Nephron progenitor cell (in vitro differentiated cells): ENCODE data around the gene SERPINB1.

ENCODE experiments used
- DNase-seq: peaks from one replicate; pipeline ENCODE4 v3.0.0; 2021
- H3K27ac Mint-ChIP-seq: 2 replicates; pipeline ENCODE4 v1.8.0; 2021; ENCODE audit warnings: mild to moderate bottlenecking, moderate library complexity, mixed read lengths
- H3K27me3 Mint-ChIP-seq: 2 replicates; pipeline ENCODE4 v1.8.0; 2021; ENCODE audit warnings: mild to moderate bottlenecking, low read depth, mixed read lengths; ENCODE audit not compliant: poor library complexity
- H3K36me3 Mint-ChIP-seq: 2 replicates; pipeline ENCODE4 v1.8.0; 2021; ENCODE audit warnings: low read depth, mixed read lengths
- H3K4me1 Mint-ChIP-seq: 2 replicates; pipeline ENCODE4 v1.8.0; 2021; ENCODE audit warnings: mixed read lengths
- H3K4me3 Mint-ChIP-seq: 2 replicates; pipeline ENCODE4 v1.8.0; 2021; ENCODE audit warnings: mild to moderate bottlenecking, moderate library complexity, mixed read lengths
- H3K9me3 Mint-ChIP-seq: 2 replicates; pipeline ENCODE4 v1.8.0; 2021; ENCODE audit warnings: mild to moderate bottlenecking, moderate library complexity, mixed read lengths
- TF ChIP-seq, protein P1 (sequence below): fragments of 200-600 bp; sonication (generic); IDR thresholded peaks from 2 replicates; pipeline ENCODE4 v1.5.0; 2021; ENCODE audit warnings: antibody characterized with exemption

The SERPINB1 gene

DNA sequence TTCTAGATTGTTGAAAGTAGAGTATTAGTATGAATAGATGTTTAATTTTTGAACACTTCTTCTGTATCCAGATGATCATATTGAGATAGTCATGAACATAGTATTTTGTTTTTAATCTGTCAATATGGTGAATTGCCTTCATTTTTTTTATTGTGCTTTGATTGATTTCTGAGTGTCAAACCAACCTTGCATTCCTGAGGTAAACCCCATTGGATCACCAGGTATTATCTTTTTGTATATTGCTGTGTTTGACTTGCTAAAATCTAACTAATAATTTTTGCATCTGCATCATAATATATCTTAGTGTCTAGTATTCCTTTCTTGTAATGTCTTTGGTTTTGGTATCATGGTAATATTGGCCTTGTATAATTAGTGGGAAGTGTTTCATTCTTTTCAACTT is 25.5 kb downstream of the SERPINB1 start:
- no peaks in the 10 kb centered on the region for H3K27me3 Mint-ChIP-seq
- no peaks in the 10 kb centered on the region for H3K4me1 Mint-ChIP-seq
- peaks cover 31% of the 10 kb centered on the region for H3K9me3 Mint-ChIP-seq
- TF ChIP-seq, protein P1, sequence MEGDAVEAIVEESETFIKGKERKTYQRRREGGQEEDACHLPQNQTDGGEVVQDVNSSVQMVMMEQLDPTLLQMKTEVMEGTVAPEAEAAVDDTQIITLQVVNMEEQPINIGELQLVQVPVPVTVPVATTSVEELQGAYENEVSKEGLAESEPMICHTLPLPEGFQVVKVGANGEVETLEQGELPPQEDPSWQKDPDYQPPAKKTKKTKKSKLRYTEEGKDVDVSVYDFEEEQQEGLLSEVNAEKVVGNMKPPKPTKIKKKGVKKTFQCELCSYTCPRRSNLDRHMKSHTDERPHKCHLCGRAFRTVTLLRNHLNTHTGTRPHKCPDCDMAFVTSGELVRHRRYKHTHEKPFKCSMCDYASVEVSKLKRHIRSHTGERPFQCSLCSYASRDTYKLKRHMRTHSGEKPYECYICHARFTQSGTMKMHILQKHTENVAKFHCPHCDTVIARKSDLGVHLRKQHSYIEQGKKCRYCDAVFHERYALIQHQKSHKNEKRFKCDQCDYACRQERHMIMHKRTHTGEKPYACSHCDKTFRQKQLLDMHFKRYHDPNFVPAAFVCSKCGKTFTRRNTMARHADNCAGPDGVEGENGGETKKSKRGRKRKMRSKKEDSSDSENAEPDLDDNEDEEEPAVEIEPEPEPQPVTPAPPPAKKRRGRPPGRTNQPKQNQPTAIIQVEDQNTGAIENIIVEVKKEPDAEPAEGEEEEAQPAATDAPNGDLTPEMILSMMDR: no peak
- no peak overlapping the region for H3K27ac Mint-ChIP-seq
- no peak for DNase-seq
- H3K4me3 Mint-ChIP-seq: no peak overlapping the region
- H3K36me3 Mint-ChIP-seq: peaks cover 25% of the 10 kb centered on the region

DNA sequence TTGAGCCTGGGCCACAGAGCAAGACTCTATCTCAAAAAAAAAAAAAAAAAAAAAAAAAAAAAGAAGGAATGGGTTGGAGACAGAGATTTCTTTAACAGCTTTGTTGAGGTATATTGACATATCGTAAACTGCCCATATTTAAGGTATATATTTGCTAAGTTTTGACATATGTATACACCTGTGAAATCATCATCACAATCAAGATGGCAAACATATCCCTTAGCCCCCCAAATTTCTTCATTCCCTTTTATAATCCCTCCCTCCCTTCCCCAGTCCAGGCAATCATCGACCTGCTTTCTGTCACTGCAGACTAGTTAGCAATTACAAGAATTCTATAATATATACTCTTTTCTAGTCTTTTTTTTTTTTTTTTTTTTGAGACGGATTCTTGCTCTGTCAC is 29.0 kb downstream of the SERPINB1 start:
- Mint-ChIP-seq H3K9me3 (peaks cover 31% of the 10 kb centered on the region), H3K27ac (no peak overlapping the region), H3K4me1 (peaks cover 13% of the 10 kb centered on the region), H3K4me3 (no peak overlapping the region), H3K36me3 (peaks cover 25% of the 10 kb centered on the region), H3K27me3 (peaks cover 3% of the 10 kb centered on the region)
- DNase-seq: no peak
- TF ChIP-seq, protein P1: no peak

DNA sequence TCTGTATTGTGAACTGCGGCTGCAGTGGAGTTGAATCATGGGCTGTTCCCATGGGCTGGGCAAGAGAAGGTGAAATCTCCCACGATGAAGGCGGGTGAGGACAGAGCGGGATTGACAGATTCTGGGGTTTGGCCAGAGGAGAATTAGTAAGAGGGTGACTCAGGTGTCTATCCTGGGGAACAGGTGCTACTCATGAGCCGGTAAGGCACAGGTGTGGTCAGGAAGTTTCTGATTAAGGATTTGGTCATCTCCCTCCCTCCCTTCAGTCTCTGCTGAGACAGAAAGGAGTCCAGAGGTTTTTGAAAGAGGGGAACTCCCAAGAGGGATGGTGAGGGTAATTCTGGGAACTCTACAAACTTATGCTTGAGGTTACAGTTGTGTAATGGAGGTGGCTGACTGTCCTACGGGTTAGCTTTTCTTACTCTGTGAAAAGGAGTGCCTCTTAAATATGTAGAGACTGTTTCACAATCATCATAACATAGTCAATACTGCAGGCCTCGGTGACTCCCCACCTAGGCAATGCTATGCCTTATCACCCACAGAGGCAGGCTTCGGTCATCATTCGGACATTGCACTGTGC is 31.5 kb downstream of the SERPINB1 start:
- H3K4me3 Mint-ChIP-seq: no peak overlapping the region
- H3K4me1 Mint-ChIP-seq: peaks cover 37% of the 10 kb centered on the region
- peaks cover 6% of the 10 kb centered on the region for H3K36me3 Mint-ChIP-seq
- peak overlapping the region; percentile 6 for H3K27ac Mint-ChIP-seq
- TF ChIP-seq, protein P1: no peak
- peaks cover 6% of the 10 kb centered on the region for H3K9me3 Mint-ChIP-seq
- H3K27me3 Mint-ChIP-seq: peaks cover 3% of the 10 kb centered on the region
- no peak for DNase-seq

DNA sequence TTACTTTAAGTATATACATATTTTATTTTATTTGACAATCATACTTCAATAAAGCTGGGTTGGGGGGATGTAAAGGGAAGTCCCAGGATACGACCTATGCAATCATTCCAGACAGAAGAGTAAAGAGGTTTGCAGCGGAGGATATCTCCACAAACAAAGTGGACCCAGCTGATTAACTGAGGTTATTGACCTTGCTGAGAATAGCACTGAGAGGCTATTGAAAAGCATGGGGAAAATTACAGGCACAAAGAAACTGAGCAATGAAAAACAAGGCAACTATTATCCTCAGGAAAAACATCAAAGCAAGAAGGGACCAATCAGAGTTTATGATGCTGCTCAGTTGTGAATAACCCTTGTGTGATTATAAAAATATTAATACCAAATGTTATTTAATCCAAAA is 32.6 kb downstream of the SERPINB1 start:
- Mint-ChIP-seq H3K4me1 (peaks cover 37% of the 10 kb centered on the region), H3K27me3 (peaks cover 3% of the 10 kb centered on the region), H3K9me3 (peaks cover 3% of the 10 kb centered on the region), H3K36me3 (peaks cover 6% of the 10 kb centered on the region), H3K4me3 (no peak overlapping the region), H3K27ac (no peak overlapping the region)
- DNase-seq: no peak
- TF ChIP-seq, protein P1: no peak

DNA sequence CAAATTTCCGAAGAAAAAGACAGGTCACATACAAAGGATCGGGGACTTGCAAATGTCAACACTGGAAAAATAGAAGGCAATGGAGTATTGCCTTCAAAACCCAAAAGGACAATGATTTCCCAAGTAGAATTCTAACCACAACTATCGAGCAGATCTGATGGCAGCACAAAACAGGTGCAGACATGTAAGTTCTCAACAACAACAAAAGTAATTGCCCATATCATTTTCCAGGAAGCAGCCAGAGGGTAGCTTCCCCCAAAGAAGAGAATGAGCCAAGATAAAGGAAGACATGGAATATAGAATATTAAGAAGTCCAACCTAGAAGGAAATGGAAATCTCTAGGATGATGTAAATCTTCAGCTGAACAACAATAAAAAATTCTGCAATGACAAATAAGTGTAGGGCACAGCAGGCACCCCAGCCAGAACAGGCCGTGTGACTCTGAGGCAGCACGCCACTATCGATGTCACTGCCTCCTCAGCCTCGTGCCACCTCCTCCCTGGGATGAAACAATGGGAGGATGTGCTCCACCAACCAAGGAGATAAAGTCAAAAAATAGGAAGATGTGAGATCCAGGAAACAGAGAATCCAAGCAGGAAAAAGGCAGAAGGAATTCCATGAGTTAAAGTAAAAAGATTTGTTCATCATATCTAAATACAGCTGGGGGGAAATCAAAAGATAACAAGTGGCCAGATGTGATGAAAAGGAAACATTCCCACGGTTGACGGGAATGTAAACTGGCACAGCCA is 34.1 kb downstream of the SERPINB1 start:
- Mint-ChIP-seq H3K27ac (peak overlapping the region; percentile 37), H3K27me3 (peaks cover 3% of the 10 kb centered on the region), H3K4me3 (no peak overlapping the region), H3K9me3 (no peaks in the 10 kb centered on the region), H3K4me1 (peaks cover 37% of the 10 kb centered on the region), H3K36me3 (peaks cover 6% of the 10 kb centered on the region)
- no peak for DNase-seq
- TF ChIP-seq, protein P1: no peak

DNA sequence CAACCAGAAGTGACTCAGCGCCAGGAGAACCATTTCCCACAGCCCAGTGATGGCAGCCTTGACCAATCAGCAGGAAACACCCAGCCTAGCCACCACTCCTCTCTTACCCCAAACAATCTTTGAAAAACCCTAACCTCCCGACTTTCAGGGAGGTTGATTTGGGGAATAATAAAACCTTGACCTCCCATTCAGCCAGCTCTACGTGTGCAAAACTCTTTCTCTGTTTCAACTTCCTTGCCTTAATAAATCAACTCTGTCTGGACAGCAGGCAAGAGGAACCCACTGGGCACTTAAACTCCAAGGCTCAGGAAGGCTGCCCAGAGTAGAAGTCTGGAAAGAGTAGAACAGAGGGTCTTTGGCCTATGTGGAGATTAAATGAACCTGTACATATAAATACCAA is 35.0 kb downstream of the SERPINB1 start:
- H3K4me1 Mint-ChIP-seq: peaks cover 37% of the 10 kb centered on the region
- no peak overlapping the region for H3K4me3 Mint-ChIP-seq
- TF ChIP-seq, protein P1: no peak
- no peaks in the 10 kb centered on the region for H3K9me3 Mint-ChIP-seq
- no peaks in the 10 kb centered on the region for H3K36me3 Mint-ChIP-seq
- DNase-seq: no peak
- peaks cover 3% of the 10 kb centered on the region for H3K27me3 Mint-ChIP-seq
- peak overlapping the region; percentile 77 for H3K27ac Mint-ChIP-seq
